Loucy (cell line): ENCODE results near the gene MBNL1.

ENCODE experiments used
- H2AFZ ChIP-seq: fragments of 200-600 bp; sonication (generic); 2 replicates; pipeline ENCODE4 v1.6.0; 2016; ENCODE audit warnings: antibody characterized with exemption, mild to moderate bottlenecking, low read length, moderate library complexity
- H3F3A ChIP-seq: fragments of 200-600 bp; 2 replicates; pipeline ENCODE4 v1.6.0; 2016; ENCODE audit warnings: antibody characterized with exemption, low read depth, mild to moderate bottlenecking
- H3K27me3 ChIP-seq: fragments of 200-600 bp; sonication (generic); 2 replicates; pipeline ENCODE4 v1.6.1; 2014; ENCODE audit warnings: low read length, mild to moderate bottlenecking; ENCODE audit not compliant: insufficient read depth, poor library complexity, severe bottlenecking
- H3K36me3 ChIP-seq: fragments of 200-600 bp; sonication (generic); 2 replicates; pipeline ENCODE4 v1.6.1; 2016; ENCODE audit warnings: low read length; ENCODE audit not compliant: insufficient read depth
- H3K4me1 ChIP-seq: fragments of 200-600 bp; sonication (generic); 2 replicates; pipeline ENCODE4 v1.5.1; 2014; ENCODE audit warnings: low read length, mild to moderate bottlenecking; ENCODE audit not compliant: insufficient read depth, poor library complexity, severe bottlenecking
- H3K4me2 ChIP-seq: fragments of 200-600 bp; sonication (generic); 2 replicates; pipeline ENCODE4 v1.6.0; 2014; ENCODE audit warnings: antibody characterized with exemption, low read length, low read depth, mild to moderate bottlenecking; ENCODE audit not compliant: poor library complexity, severe bottlenecking
- H3K4me3 ChIP-seq: fragments of 200-600 bp; sonication (generic); 2 replicates; pipeline ENCODE4 v1.5.1; 2014; ENCODE audit warnings: low read length, mild to moderate bottlenecking, mixed read lengths; ENCODE audit not compliant: poor library complexity, severe bottlenecking
- H3K79me2 ChIP-seq: fragments of 200-600 bp; sonication (generic); 2 replicates; pipeline ENCODE4 v1.6.1; 2014; ENCODE audit warnings: low read length; ENCODE audit not compliant: insufficient read depth
- H3K9ac ChIP-seq: fragments of 200-600 bp; sonication (generic); 2 replicates; pipeline ENCODE4 v1.6.0; 2014; ENCODE audit warnings: mild to moderate bottlenecking, low read depth, low read length, moderate library complexity; ENCODE audit not compliant: poor library complexity, severe bottlenecking
- H3K9me2 ChIP-seq: fragments of 200-600 bp; sonication (generic); replicated peaks from 2 replicates; pipeline ENCODE4 v1.6.1; 2016; ENCODE audit warnings: low read depth, low read length, mixed read lengths
- H3K9me3 ChIP-seq: fragments of 200-600 bp; sonication (generic); 2 replicates; pipeline ENCODE4 v1.6.1; 2014; ENCODE audit warnings: mild to moderate bottlenecking, antibody characterized with exemption, low read length, low read depth; ENCODE audit not compliant: insufficient read depth
- H4K20me1 ChIP-seq: fragments of 200-600 bp; sonication (generic); 2 replicates; pipeline ENCODE4 v1.6.0; 2014; ENCODE audit warnings: antibody characterized with exemption, low read length, mild to moderate bottlenecking; ENCODE audit not compliant: insufficient read depth, poor library complexity, severe bottlenecking
- EZH2phosphoT487 ChIP-seq: fragments of 200-600 bp; IDR thresholded peaks from 2 replicates; pipeline ENCODE4 v1.6.1; 2018; ENCODE audit warnings: antibody characterized with exemption, mild to moderate bottlenecking, moderate library complexity, borderline replicate concordance
- TF ChIP-seq, protein P1 (sequence below): fragments of 200-600 bp; sonication (generic); conservative IDR thresholded peaks from 2 replicates; pipeline ENCODE4 v1.5.1; 2014; ENCODE audit warnings: mild to moderate bottlenecking, antibody characterized with exemption, low read length

MBNL1 gene

DNA sequence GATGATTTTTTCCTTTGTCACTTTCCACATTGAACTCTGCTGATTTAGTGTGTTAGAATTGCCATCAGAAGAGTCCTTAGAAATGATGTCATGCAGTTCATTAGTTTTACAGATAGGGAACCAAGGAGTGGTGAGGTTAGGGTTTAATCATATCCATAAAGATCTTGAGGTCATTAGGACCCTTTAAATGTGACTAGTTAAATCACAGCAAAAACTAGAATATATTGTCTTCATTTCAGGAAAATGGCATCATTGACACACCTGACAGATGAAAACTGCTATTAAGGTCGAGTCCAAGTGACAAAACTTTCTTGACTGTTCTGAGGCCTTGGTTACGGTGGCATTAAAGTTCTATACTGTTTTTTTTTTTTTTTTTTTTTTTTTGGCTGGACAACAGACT lies 50.5 kb downstream of the MBNL1 start:
- Histone ChIP-seq H3K9ac (no peak overlapping the region), H3F3A (no peaks in the 10 kb centered on the region), H3K4me2 (no peak overlapping the region), H3K4me3 (no peak overlapping the region), H3K79me2 (peaks cover 99% of the 10 kb centered on the region), H3K9me2 (no peaks in the 10 kb centered on the region), H4K20me1 (peaks cover 96% of the 10 kb centered on the region), H3K27me3 (no peaks in the 10 kb centered on the region), H3K9me3 (no peaks in the 10 kb centered on the region), H3K4me1 (peaks cover 16% of the 10 kb centered on the region), H2AFZ (no peak overlapping the region), H3K36me3 (peaks cover 30% of the 10 kb centered on the region; the same call in 1 of the 2 replicates)
- no peak for TF ChIP-seq EZH2phosphoT487
- TF ChIP-seq, protein P1, sequence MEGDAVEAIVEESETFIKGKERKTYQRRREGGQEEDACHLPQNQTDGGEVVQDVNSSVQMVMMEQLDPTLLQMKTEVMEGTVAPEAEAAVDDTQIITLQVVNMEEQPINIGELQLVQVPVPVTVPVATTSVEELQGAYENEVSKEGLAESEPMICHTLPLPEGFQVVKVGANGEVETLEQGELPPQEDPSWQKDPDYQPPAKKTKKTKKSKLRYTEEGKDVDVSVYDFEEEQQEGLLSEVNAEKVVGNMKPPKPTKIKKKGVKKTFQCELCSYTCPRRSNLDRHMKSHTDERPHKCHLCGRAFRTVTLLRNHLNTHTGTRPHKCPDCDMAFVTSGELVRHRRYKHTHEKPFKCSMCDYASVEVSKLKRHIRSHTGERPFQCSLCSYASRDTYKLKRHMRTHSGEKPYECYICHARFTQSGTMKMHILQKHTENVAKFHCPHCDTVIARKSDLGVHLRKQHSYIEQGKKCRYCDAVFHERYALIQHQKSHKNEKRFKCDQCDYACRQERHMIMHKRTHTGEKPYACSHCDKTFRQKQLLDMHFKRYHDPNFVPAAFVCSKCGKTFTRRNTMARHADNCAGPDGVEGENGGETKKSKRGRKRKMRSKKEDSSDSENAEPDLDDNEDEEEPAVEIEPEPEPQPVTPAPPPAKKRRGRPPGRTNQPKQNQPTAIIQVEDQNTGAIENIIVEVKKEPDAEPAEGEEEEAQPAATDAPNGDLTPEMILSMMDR, result no peak

DNA sequence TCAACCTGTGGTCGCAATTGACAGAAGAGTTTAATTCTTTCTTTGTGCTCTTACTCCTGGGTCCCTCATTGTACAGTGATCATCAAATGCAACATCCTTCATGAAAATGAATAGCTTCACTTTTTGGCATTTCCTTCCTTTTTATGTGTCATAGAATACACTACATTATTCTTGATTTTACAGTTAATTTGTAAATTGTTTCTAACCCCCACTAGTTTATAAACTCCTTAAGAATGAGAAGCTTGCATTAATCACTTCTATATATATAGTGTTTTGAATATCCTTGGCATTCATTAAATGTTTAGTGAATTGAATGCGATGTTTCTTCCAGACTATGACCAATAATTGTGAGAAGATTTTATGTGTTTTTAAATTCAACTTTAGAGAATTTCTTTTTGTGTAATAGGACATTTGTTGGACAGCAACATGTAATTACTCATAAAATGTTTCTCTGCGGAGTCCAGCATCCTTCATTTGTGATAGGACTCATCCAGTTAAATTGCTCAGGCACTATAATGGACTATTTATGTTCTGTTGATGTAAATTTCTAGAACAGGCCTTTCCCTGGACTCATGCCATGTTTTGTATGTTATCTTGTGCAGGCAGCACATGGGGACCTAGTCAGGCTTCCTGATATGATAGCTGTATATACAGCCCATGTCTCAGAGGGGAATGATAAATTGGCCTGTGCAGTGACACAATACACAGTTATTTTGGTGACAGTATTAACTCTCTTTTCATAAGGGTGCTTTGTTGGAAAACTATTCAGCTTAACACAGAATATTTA lies 51.3 kb downstream of the MBNL1 start:
- TF ChIP-seq, protein P1, result no peak
- no peak for TF ChIP-seq EZH2phosphoT487
- H3K4me1 ChIP-seq, result peaks cover 16% of the 10 kb centered on the region
- peaks cover 95% of the 10 kb centered on the region for H4K20me1 ChIP-seq
- H2AFZ ChIP-seq, result no peak overlapping the region
- no peaks in the 10 kb centered on the region for H3K9me3 ChIP-seq
- H3K36me3 ChIP-seq, result peaks cover 30% of the 10 kb centered on the region; the same call in 1 of the 2 replicates
- H3K4me2 ChIP-seq, result no peak overlapping the region
- H3K79me2 ChIP-seq, result peaks cover 98% of the 10 kb centered on the region
- no peak overlapping the region for H3K9ac ChIP-seq
- H3K27me3 ChIP-seq, result no peaks in the 10 kb centered on the region
- no peaks in the 10 kb centered on the region for H3F3A ChIP-seq
- H3K9me2 ChIP-seq, result no peaks in the 10 kb centered on the region
- no peak overlapping the region for H3K4me3 ChIP-seq

DNA sequence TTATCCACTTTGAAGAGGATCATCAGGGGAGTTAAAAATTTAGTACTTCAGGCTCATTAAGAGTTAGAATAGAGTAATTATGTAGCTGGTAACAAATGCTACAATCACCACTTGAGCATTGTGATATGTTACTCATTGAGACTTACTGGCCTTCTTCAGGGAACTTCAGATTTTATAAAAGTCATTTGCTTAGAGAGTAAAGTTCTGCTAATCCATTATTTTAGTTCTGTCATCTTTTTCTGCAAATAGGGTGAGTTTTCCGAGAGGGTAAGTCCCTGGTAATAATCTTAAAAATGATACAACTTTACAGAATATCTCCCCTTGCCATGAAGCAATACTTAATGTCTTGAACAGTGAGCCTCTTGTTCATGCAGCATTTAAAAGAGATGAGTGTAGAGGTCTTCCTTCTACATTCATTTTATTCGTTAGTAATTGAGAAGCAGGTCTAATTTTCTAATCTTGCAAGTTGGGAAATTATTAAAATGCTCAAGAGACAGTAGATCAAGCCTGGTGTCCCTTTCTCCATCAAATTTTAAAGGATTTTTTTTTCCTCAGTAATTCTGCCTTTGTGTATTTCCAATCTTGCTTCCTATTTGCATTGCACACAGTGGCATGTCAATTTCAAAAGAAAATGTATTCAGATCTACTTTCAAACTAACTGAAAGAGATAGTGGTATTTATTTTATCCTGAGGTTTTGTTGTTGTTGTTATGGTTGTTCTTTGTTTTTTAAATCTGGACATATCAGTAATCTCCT lies 52.6 kb downstream of the MBNL1 start:
- Histone ChIP-seq H2AFZ (no peak overlapping the region), H3K36me3 (peaks cover 36% of the 10 kb centered on the region; the same call in 1 of the 2 replicates), H4K20me1 (peaks cover 93% of the 10 kb centered on the region), H3K4me1 (peaks cover 16% of the 10 kb centered on the region), H3K4me2 (no peak overlapping the region), H3K4me3 (no peak overlapping the region), H3F3A (no peaks in the 10 kb centered on the region), H3K9me3 (peaks cover 4% of the 10 kb centered on the region; the same call in 1 of the 2 replicates), H3K9ac (no peak overlapping the region), H3K27me3 (no peaks in the 10 kb centered on the region), H3K79me2 (peaks cover 98% of the 10 kb centered on the region), H3K9me2 (no peaks in the 10 kb centered on the region)
- TF ChIP-seq, protein P1, result no peak
- no peak for TF ChIP-seq EZH2phosphoT487
